A549 (cell line): ENCODE data around the gene ZNF628. TPM values are rescaled to one million over a fixed set of nuclear protein-coding genes. Genes with fewer than 3 reads are reported as not detected.
A peak's percentile ranks its signal among the peaks of the same experiment; 100 is the strongest.
"Not testable (repeated sequence)": the region's sequence is repeated elsewhere in the genome, so short reads cannot be mapped to it uniquely, and the experiment has no call there.

Experiments used
- ATAC-seq, 2 experiments: fragments of 200-7000 bp in 1 of 2; fragments of >200 bp in 1 of 2; cut with Nextera tagmentation in 1 of 2; cut with Tn5 transposase in 1 of 2; 3 replicates each; pipeline versions ENCODE4 v1.8.0 to v1.9.1; 2018 to 2020; ENCODE audit warnings: mild to moderate bottlenecking in 1 of 2, moderate library complexity in 1 of 2
- CTCF ChIA-PET: fragments of 300-600 bp; sonication (Branson Sonifier 250); formaldehyde crosslinking; extraction: SDS; loops from one replicate; lab custom pipeline; 2021; ENCODE audit warnings: antibody characterized with exemption, inconsistent platforms; lab: Yijun Ruan, JAX
- POLR2A ChIA-PET: fragments of 350-600 bp; formaldehyde crosslinking; extraction: SDS; loops from one replicate; lab custom pipeline; 2021; ENCODE audit warnings: antibody characterized with exemption, inconsistent platforms; lab: Yijun Ruan, JAX
- DNase-seq, 2 experiments: peaks; one replicate each; pipeline versions ENCODE4 v3.0.0 to v3.0.0-alpha.2; 2011 to 2016; ENCODE audit warnings: low read depth in 1 of 2, low spot score in 1 of 2
- FAIRE-seq: peaks from 2 replicates; lab custom pipeline; 2011; peaks lifted over from hg19 to GRCh38; lab: Jason Lieb, UNC
- H3K27ac ChIP-seq, 2 experiments: fragments of >200 bp; sonication (Bioruptor Twin); formaldehyde crosslinking; 3 replicates each; pipeline ENCODE4 v1.5.1; 2016 to 2017
- H3K4me1 ChIP-seq: fragments of >200 bp; sonication (Bioruptor Twin); formaldehyde crosslinking; 3 replicates; pipeline ENCODE4 v1.6.1; 2016
- H3K4me2 ChIP-seq: fragments of >200 bp; sonication (Bioruptor Twin); formaldehyde crosslinking; 3 replicates; pipeline ENCODE4 v1.6.1; 2016
- H3K4me3 ChIP-seq: fragments of >200 bp; sonication (Bioruptor Twin); formaldehyde crosslinking; 3 replicates; pipeline ENCODE4 v1.5.1; 2016
- H3K9me3 ChIP-seq: fragments of >200 bp; sonication (Bioruptor Twin); formaldehyde crosslinking; 3 replicates; pipeline ENCODE4 v1.6.1; 2016
- BCL3 ChIP-seq: fragments of >200 bp; sonication (Bioruptor Twin); formaldehyde crosslinking; IDR thresholded peaks from 3 replicates; pipeline ENCODE4 v1.6.1; 2016
- CBX8 ChIP-seq: fragments of 200-600 bp; sonication (generic); IDR thresholded peaks from 2 replicates; pipeline ENCODE4 v1.6.1; 2016
- CEBPB ChIP-seq, 2 experiments: fragments of >200 bp in 1 of 2; sonication (Bioruptor Twin) in 1 of 2; formaldehyde crosslinking in 1 of 2; IDR thresholded peaks; 2 replicates each; pipeline ENCODE4 v1.6.1; 2012 to 2016
- CHD4 ChIP-seq: fragments of 200-600 bp; sonication (generic); IDR thresholded peaks from 2 replicates; pipeline ENCODE4 v1.6.1; 2016; ENCODE audit warnings: antibody characterized with exemption, mild to moderate bottlenecking, borderline replicate concordance
- E2F6 ChIP-seq: IDR thresholded peaks from 2 replicates; pipeline ENCODE4 v1.6.1; 2012; ENCODE audit warnings: low read depth, borderline replicate concordance
- EP300 ChIP-seq, 2 experiments: fragments of >200 bp; sonication (Bioruptor Twin); formaldehyde crosslinking; IDR thresholded peaks; 2 replicates in 1 of 2; 3 replicates in 1 of 2; pipeline ENCODE4 v1.6.1; 2016 to 2017
- FOSL2 ChIP-seq, 2 experiments: fragments of 450-650 bp in 1 of 2; fragments of >200 bp in 1 of 2; sonication (Bioruptor Twin) in 1 of 2; formaldehyde crosslinking; IDR thresholded peaks; 2 replicates each; pipeline versions ENCODE4 v1.5.0 to v1.6.1; 2016 to 2020; ENCODE audit warnings: mild to moderate bottlenecking in 1 of 2, moderate library complexity in 1 of 2
- HDAC2 ChIP-seq: fragments of 200-600 bp; sonication (generic); IDR thresholded peaks from 2 replicates; pipeline ENCODE4 v1.6.1; 2016
- JUN ChIP-seq, 2 experiments: fragments of >200 bp; sonication (Bioruptor Twin); formaldehyde crosslinking; IDR thresholded peaks; 2 replicates in 1 of 2; 3 replicates in 1 of 2; pipeline ENCODE4 v1.6.1; 2016 to 2017
- MAFK ChIP-seq: fragments of 450-650 bp; IDR thresholded peaks from 2 replicates; pipeline ENCODE4 v1.6.1; 2014; ENCODE audit not compliant: partially characterized antibody
- MAX ChIP-seq: IDR thresholded peaks from 2 replicates; pipeline ENCODE4 v1.6.1; 2012
- MAZ ChIP-seq: fragments of 150-350 bp; IDR thresholded peaks from 2 replicates; pipeline ENCODE4 v1.6.1; 2014; ENCODE audit warnings: antibody characterized with exemption, low read depth, low read length, borderline replicate concordance
- MYC ChIP-seq: IDR thresholded peaks from 2 replicates; pipeline ENCODE4 v1.6.1; 2012; ENCODE audit warnings: mild to moderate bottlenecking, inconsistent platforms, low read length, improper control_type of control experiment, borderline replicate concordance
- NPAS2 ChIP-seq: fragments of 250-450 bp; sonication (Bioruptor Pico); IDR thresholded peaks from 2 replicates; pipeline ENCODE4 v1.8.0; 2022; ENCODE audit warnings: mild to moderate bottlenecking, moderate library complexity, borderline replicate concordance
- PBX3 ChIP-seq: IDR thresholded peaks from 2 replicates; pipeline ENCODE4 v1.6.1; 2012
- PHF8 ChIP-seq: fragments of 200-600 bp; sonication (generic); IDR thresholded peaks from 2 replicates; pipeline ENCODE4 v1.6.1; 2016; ENCODE audit warnings: low read depth, mild to moderate bottlenecking, antibody characterized with exemption, moderate library complexity, borderline replicate concordance
- RARB ChIP-seq: fragments of 250-450 bp; sonication (Bioruptor Pico); IDR thresholded peaks from 2 replicates; pipeline ENCODE4 v1.8.0; 2021; ENCODE audit warnings: mild to moderate bottlenecking, moderate library complexity
- RFX5 ChIP-seq: fragments of 450-650 bp; IDR thresholded peaks from 2 replicates; pipeline ENCODE4 v1.7.1; 2014; ENCODE audit warnings: antibody characterized with exemption, mild to moderate bottlenecking, moderate library complexity
- RNF2 ChIP-seq: fragments of 200-600 bp; sonication (generic); IDR thresholded peaks from 2 replicates; pipeline ENCODE4 v1.6.1; 2016; ENCODE audit warnings: low read depth, mild to moderate bottlenecking, antibody characterized with exemption, moderate library complexity, borderline replicate concordance
- SMC3 ChIP-seq: fragments of >200 bp; sonication (Bioruptor Twin); formaldehyde crosslinking; IDR thresholded peaks from 3 replicates; pipeline ENCODE4 v1.6.1; 2018; ENCODE audit warnings: inconsistent platforms
- USF2 ChIP-seq: fragments of 450-650 bp; IDR thresholded peaks from 2 replicates; pipeline ENCODE4 v1.6.1; 2014; ENCODE audit warnings: antibody characterized with exemption
- ZC3H11A ChIP-seq: fragments of 450-650 bp; IDR thresholded peaks from 2 replicates; pipeline ENCODE4 v1.6.1; 2014; ENCODE audit warnings: antibody characterized with exemption, mild to moderate bottlenecking
- ZFP36 ChIP-seq: fragments of 450-650 bp; IDR thresholded peaks from 2 replicates; pipeline ENCODE4 v1.6.1; 2014; ENCODE audit warnings: borderline replicate concordance; ENCODE audit not compliant: partially characterized antibody
- ZNF302 ChIP-seq: fragments of 250-450 bp; sonication (Bioruptor Pico); IDR thresholded peaks from 2 replicates; pipeline ENCODE4 v1.9.0; 2021; ENCODE audit warnings: inconsistent platforms, mild to moderate bottlenecking, moderate library complexity
- ZSCAN20 ChIP-seq: fragments of 250-450 bp; sonication (Bioruptor Pico); IDR thresholded peaks from 2 replicates; pipeline ENCODE4 v1.8.0; 2022; ENCODE audit warnings: mild to moderate bottlenecking, moderate library complexity
- WGBS: methylation state at CpG from one replicate; pipeline ENCODE4 v1.1.6; 2017; ENCODE audit errors: missing lambda C conversion rate; 5-methylcytosine and 5-hydroxymethylcytosine counted together
- polyA plus RNA-seq, 4 experiments: library from polyadenylated mRNA; depleted of rRNA in 3 of 4; stranded (reverse); fragments of >200 nt; fragmentation: RNase III in 1 of 4; extraction: RNeasy Plus Mini Kit Qiagen cat#74134 plus additional on column Dnase treatment in 1 of 4; gene quantifications; 2 replicates in 3 of 4; 3 replicates in 1 of 4; pipeline ENCODE4 v1.2.3, GENCODE V29; 2011 to 2017

The ZNF628 gene
- polyA plus RNA-seq, 2 of the 4 experiments (the other 2 are of a cell fraction), result 0.32 to 5.7 TPM

- WGBS, result 8% methylated on average over 16 of the region's 16 CpGs
- FAIRE-seq, result no peak
Measured at GRCh38 chr19:55447421-55448174, 28.8 kb upstream of the ZNF628 start.

GRCh38 chr19:55448175-55448490 is 28.3 kb upstream of the ZNF628 start:
- not testable (repeated sequence) for H3K4me3 ChIP-seq, H3K9me3 ChIP-seq, H3K27ac ChIP-seq, DNase-seq, FAIRE-seq, ATAC-seq
- ChIA-PET CTCF (interaction anchor here (1.9 to 4.7 kb wide), 3 partner anchors 19 to 288 kb away, joined by 7 to 31 read pairs (median 12); no protein-coding TSS in a partner anchor), POLR2A (interaction anchor here (0.5 to 1.9 kb wide), 3 partner anchors 28 to 74 kb away, joined by 3 to 9 read pairs (median 5); partner anchors contain the start of genes UBE2S and ZNF628)
- Histone ChIP-seq H3K4me2 (peak overlapping the region; percentile 46), H3K4me1 (peaks cover 24% of the 10 kb centered on the region)
- 52% methylated on average over 5 of the region's 5 CpGs for WGBS

More at GRCh38 chr19:55447421-55448174, 28.8 kb upstream of the ZNF628 start:
- ATAC-seq (peak; percentile 77 to 81), DNase-seq (peak; percentile 88 to 90)
- H3K27ac ChIP-seq, result no peak overlapping the region
- ChIA-PET CTCF (interaction anchor here (1.9 to 4.7 kb wide), 3 partner anchors 20 to 287 kb away, joined by 7 to 31 read pairs (median 12); no protein-coding TSS in a partner anchor), POLR2A (interaction anchor here (0.5 to 1.9 kb wide), 3 partner anchors 29 to 75 kb away, joined by 3 to 9 read pairs (median 5); partner anchors contain the start of genes UBE2S and ZNF628)
- no peak overlapping the region for H3K4me3 ChIP-seq
- H3K4me1 ChIP-seq, result peaks cover 27% of the 10 kb centered on the region
- peak overlapping the region; percentile 46 for H3K4me2 ChIP-seq
- no peak for TF ChIP-seq NPAS2
- TF ChIP-seq HDAC2, result no peak
- no peak for TF ChIP-seq MAZ
- TF ChIP-seq ZFP36, result no peak
- peak; percentile 60 for TF ChIP-seq USF2
- TF ChIP-seq CEBPB (IDR thresholded peaks at IDR 0.05), result no peak
- TF ChIP-seq ZC3H11A, result no peak
- TF ChIP-seq CBX8, result no peak
- TF ChIP-seq BCL3, result no peak
- peak; percentile 89 for TF ChIP-seq MAX
- peak; percentile 52 for TF ChIP-seq MAFK
- no peak for TF ChIP-seq RARB (CRISPR knock-in tag)
- H3K9me3 ChIP-seq, result no peaks in the 10 kb centered on the region

GRCh38 chr19:55449469-55449868 is 26.9 kb upstream of the ZNF628 start:
- H3K4me1 ChIP-seq, result peaks cover 32% of the 10 kb centered on the region
- no peak for FAIRE-seq
- POLR2A ChIA-PET, result no interaction called here

GRCh38 chr19:55451163-55451964 is 25.1 kb upstream of the ZNF628 start:
- ChIA-PET POLR2A (no interaction called here), CTCF (interaction anchor here (0.6 to 4.3 kb wide), 6 partner anchors 14 to 346 kb away, joined by 3 to 26 read pairs (median 3); no protein-coding TSS in a partner anchor)
- no peak for FAIRE-seq
- peak in 1 of 2 experiments; percentile 7; a peak in 1 of 6 replicates for ATAC-seq
- Histone ChIP-seq H3K27ac (peak overlapping the region in 1 of 2 experiments; percentile 68; a peak in 3 of 6 replicates), H3K4me3 (peak overlapping the region; percentile 44), H3K9me3 (no peaks in the 10 kb centered on the region), H3K4me1 (peaks cover 32% of the 10 kb centered on the region), H3K4me2 (peak overlapping the region; percentile 98)
- WGBS, result 2% methylated on average over 27 of the region's 80 CpGs
- DNase-seq, result no peak
- TF ChIP-seq MAX (no peak), ZSCAN20 (CRISPR knock-in tag) (no peak), EP300 (IDR thresholded peaks at IDR 0.05) (no peak), MYC (no peak), PBX3 (no peak), RARB (CRISPR knock-in tag) (no peak), PHF8 (no peak), E2F6 (no peak), CHD4 (no peak), SMC3 (no peak), RFX5 (no peak)

More at GRCh38 chr19:55449469-55449868, 26.9 kb upstream of the ZNF628 start:
- WGBS, result 75% methylated on average over 10 of the region's 16 CpGs
- ATAC-seq (no peak), DNase-seq (no peak)
- Histone ChIP-seq H3K4me2 (no peak overlapping the region), H3K27ac (no peak overlapping the region), H3K9me3 (no peaks in the 10 kb centered on the region), H3K4me3 (no peak overlapping the region)
- CTCF ChIA-PET, result interaction anchor here (0.8 to 1.5 kb wide), 5 partner anchors 18 to 158 kb away, joined by 3 to 8 read pairs (median 5); no protein-coding TSS in a partner anchor
- no peak for TF ChIP-seq RNF2
- TF ChIP-seq FOSL2 (IDR thresholded peaks at IDR 0.05), result no peak
- TF ChIP-seq FOSL2 (CRISPR knock-in tag; IDR thresholded peaks at IDR 0.05), result no peak
- TF ChIP-seq ZNF302, result no peak
- TF ChIP-seq NPAS2, result no peak
- TF ChIP-seq JUN (IDR thresholded peaks at IDR 0.05), result no peak
